GM19328 (cell line): ENCODE data around the gene OR3A1.
"Not testable (repeated sequence)": the region's sequence is repeated elsewhere in the genome, so short reads cannot be mapped to it uniquely, and the experiment has no call there.

Source experiments
- ATAC-seq: cut with Tn5 transposase; IDR thresholded peaks from one replicate; pipeline ENCODE4 v1.9.1; 2021; ENCODE audit warnings: mild to moderate bottlenecking, moderate library complexity; ENCODE audit not compliant: unreplicated experiment

The OR3A1 gene, protein sequence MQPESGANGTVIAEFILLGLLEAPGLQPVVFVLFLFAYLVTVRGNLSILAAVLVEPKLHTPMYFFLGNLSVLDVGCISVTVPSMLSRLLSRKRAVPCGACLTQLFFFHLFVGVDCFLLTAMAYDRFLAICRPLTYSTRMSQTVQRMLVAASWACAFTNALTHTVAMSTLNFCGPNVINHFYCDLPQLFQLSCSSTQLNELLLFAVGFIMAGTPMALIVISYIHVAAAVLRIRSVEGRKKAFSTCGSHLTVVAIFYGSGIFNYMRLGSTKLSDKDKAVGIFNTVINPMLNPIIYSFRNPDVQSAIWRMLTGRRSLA

DNA sequence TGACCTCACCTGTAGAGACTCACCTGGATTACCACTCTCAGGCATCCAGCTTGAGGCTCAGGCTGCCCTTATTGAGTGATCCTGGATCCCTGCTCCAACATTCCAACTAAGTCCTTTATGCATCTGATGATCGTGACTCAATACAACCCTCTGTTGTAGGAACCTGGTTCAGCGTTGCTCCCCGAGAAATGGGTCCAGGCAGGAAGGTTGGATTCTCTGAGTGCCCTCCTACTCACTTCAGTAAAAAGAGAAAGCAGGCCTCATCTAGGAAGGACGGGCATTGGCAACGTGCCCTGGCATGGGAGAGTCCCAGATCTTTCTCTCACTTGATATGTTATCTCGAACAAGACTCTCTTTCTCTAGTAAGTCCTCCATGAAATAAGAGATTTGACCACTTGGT, at the start of gene OR3A1:
TSS of gene OR3A1 (minus strand) at position 101 of the 400 bp plus-strand sequence. CDS start 5,778 bp downstream, outside the sequence.
- no peak for ATAC-seq

DNA sequence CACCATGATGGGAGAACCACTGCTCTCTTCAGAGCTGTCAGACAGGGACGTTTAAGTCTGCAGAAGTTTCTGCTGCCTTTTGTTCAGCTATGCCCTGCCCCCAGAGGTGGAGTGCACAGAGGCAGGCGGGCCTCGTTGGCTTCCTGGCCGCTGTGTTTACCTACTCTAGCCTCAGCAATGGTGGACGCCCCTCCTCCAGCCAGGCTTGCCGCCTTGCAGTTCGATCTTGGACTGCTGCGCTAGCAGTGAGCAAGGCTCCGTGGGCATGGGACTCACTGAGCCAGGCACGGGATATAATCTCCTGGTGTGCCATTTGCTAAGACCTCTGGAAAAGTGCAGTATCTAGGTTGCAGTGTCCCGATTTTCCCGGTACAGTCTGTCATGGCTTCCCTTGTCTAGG, 44.6 kb upstream of the OR3A1 start:
- ATAC-seq, result not testable (repeated sequence)

DNA sequence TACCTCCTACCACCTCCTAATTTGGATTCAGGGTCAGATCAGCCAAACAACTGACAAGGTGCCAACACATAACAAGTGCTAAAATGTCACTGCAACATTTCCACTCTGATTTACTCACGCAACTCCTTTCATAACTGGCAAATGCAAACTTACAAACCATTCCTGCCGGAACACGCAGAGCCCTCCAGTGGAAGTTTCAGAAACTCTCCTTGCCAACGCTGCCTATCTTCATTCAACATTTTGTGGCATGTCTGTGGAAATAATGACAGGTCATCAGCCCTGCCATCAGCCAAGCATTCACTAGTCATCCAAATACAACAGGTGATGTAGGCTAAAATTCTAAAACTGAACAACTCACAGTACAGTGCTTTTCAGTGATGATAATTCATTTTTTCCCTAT, 37.7 kb upstream of the OR3A1 start:
- ATAC-seq, result no peak

DNA sequence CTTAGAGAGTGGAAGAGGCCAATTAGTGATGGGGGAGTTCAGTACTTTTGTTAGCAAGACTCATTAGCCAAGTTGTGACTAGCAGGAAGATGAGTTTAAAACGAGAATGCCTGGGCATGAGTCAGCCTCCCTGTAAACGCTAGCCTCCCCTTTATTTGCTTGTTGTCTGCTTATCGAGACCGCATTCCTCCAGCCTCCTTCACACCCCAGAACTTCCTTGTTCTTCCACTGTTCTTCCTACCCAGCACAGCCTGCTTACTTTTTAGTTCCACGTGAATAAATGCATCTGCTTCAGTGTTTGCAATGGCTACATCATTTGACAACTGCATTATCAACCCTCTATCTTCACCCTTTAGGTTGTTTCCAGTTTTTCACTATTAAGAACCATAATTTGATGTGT, 20.2 kb upstream of the OR3A1 start:
- no peak for ATAC-seq

DNA sequence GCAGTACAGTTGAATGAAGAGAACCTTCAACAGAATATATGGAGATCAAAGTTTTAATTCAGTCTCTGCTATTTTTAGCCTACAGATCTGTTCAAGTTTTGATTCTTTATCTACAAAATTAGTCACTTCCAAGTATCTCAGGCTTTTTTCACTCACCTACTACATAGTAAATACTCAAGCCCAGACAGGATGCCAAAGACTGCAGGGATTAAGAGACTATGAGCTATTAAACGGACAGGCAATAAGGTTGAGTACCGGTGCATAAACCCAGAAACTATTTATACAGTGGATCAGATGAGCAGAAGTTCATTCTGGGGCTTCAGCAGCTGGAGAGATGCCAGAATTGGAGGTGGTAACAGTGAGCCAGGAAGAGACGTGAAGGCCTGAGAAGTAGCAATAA, 18.7 kb upstream of the OR3A1 start:
- ATAC-seq, result no peak

DNA sequence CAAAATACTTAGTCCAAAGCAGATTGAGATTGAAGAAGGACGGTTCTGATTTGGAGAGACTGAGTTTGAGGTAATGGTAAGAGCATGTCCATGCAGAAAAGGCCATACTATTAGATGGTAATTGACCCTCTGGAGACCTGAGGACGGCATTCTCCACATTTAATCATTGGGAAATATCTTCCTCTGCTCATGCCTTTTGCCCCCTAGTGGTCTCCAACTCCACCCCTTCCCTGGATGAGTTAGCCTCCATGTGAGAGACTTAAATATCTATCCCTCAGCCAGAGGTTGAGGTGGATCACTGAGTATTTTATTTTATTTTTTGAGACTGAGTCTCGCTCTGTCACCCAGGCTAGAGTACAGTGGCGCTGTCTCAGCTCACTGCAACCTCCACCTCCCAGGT, 10.4 kb upstream of the OR3A1 start:
- ATAC-seq, result no peak

DNA sequence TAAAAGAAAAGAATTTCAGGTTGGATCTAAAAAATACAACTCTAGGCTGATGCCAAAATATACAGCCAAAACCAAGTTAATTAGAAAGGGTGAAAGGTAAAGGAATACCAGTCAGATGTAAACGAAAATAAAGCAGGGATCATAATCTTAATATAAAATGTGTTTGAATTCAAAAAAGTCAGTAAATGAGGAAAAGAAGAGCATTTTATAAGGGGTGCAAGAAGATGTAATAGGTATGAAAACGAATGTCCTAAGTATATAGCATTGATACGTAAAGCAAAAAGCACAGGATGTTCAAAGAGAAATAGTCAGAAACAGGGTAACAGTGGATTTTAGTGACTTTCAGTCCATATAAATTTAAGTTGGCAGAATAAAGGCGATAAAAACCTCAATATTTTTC, 2.5 kb downstream of the OR3A1 start:
- no peak for ATAC-seq

DNA sequence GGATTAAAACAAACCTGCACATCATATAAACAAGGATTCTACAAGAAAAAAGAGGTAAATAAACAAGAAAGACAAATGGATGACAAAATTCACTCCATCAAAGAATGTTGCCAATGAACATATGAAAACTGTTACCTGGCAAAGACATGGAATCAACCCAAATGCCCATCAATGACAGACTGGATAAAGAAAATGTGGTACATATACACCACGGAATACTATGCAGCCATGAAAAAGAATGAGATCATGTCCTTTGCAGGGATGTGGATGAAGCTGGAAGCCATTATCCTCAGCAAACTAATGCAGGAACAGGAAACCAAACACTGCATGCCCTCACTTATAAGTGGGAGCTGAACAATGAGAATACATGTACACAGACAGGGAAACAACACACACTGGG, 4.6 kb downstream of the OR3A1 start:
- not testable (repeated sequence) for ATAC-seq

DNA sequence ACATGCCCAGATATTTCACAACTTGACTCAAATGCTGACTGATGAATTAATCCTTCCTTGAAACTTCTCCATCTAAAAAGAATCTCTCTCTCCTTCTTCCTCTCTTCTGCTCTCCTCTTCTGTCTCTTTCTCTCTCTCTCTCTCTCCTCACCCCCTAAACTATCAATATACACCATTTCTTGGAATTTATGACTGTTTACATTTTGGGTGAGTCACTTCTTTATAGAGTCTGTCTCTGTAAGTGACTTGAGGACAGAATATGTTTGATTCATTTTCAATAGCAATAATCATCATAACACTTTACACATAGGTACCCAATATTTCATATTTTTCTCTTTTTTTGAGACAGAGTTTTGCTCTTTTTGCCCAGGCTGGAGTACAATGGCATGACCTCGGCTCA, 15.3 kb downstream of the OR3A1 start:
- ATAC-seq, result no peak

DNA sequence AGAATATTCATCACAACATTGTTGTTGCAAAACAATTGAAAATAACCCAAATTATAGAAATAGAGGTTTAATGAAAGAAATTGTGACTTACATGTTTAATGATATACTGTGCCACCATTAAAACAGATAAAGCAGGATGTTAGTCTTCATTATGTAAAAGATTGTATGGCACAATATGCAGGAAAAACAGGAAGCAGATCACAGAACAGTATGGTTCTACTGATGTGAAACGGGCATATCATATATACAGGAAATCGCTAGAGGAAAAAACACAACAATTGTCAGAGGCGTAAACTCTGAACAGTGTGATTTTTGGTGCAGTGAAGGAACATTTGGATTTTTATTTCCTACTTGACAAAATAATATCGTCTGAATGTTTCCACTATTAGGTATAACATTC, 22.0 kb downstream of the OR3A1 start:
- no peak for ATAC-seq

DNA sequence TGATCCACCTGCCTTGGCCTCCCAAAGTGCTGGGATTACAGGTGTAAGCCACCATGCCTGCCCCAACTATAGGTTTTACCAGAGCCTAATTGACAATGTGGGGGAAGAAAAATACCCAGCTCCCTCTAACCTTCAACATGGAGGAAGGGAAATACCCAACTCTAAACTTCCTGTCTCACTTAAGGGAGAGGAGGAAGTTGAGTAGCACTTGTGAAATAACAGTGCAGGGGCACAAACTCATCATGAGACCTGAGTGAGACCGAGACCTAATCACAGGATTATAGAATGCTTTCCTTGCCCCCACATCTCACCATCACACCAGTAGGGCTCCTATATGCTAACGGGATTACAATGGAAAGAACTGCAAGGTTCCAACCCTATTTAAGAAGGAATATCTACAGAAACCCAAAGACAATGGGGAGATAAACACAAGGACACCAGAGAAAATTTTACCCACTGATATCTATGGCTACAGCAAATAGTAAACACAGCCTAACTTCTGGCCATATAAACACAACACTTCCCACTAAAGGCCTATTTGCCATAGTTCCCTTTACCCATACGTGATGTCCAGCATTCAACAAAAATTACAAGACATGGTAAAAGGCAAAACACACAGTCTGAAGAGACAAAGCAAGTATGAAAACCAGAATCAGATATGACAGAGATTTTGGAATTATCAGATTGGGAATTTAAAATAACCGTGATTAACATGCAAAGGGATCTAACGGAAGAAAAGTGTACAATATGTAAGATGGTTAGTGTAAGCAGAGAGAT, 26.9 kb downstream of the OR3A1 start:
- ATAC-seq, result no peak

DNA sequence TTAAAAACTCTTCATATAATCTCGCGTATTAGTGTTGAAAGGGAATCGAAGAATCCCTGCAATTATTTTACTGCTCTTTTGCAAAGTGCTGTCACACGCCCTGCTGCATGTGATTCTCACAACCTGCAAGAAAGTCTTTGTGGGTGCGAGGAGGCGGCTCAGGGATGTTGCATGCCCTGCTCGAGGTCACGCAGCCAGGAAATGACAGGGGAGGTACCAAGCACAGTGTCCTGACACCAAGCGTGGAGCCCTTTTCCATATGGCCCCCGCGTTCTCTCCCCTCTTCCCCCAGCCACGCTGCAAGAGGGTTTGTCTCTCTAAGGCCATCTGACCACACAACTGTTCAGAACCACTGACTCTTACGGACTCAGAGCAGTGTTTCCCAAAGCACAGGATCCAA, 37.6 kb downstream of the OR3A1 start:
- no peak for ATAC-seq

DNA sequence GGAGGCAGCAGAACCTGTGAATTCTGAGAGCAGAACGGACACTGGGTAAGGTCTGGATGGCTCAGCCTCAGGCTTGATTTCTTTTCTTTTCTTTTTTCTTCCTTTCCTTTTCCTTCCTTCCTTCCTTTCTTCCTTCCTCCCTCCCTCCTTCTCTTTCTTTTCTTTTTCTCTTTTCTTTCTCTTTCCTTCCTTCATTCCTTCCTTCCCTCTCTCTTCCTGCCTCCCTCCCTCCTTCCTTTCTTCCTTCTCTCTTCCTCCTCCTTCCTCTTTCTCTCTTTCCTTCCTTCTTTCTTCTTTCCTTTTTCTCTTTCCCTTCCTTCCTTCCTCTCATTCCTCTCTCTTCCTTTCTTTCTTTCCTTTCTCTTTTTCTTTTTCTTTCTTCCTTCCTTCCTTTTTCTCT, 38.0 kb downstream of the OR3A1 start:
- no peak for ATAC-seq

DNA sequence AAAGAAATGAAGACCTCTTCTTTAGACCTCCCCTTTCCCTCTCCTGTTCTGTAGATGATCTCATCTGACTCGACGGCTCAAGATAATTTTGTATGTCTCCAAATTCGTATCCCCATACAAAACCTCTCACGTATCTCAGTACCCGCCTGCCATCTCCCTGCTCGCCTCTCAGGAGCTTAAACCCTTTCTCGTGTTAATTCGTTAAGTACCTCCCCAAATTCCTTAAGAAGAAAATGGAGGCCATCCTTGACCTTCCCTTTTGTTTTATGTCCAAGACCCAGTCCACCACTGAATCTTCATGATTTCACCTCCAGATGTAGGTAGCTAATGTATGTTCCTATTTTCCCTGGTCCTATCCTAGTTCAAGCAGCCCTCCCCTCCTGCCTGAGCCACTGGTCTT, 41.6 kb downstream of the OR3A1 start:
- no peak for ATAC-seq

DNA sequence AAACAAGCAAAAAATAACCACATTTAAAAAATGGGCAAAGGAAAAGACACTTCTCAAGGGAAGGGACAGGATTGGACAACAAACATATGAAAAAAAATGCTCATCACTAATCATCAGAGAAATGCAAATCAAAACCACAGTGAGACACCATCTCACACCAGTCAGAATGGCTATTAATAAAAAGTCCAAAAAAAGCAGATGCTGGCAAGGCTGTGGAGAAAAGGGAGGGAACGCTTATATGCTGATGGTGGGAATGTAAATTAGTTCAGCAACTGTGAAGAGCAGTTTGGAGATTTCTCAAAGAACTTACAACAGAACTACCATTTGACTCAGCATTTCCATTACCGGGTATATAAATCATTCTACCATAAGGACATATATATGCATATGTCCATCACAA, 49.1 kb downstream of the OR3A1 start:
- not testable (repeated sequence) for ATAC-seq

DNA sequence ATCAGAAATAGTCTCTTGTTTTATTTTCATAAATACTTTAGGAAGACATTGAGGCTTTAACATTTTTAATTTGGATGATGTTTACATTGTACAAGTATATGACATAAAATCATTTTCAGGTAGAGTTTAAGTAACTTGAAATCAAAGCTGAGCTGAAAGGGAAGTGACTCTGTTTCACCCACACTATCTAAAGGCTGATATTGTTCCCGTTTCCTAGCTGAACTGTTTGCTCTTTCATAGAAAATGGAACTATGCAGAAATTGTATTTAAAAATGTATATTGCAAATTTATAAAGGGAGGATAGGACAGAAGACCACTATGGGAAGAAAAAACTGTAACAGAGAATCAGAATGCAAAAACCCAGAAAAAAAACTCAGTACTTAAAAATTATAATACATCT, 53.3 kb downstream of the OR3A1 start:
- ATAC-seq, result not testable (repeated sequence)

DNA sequence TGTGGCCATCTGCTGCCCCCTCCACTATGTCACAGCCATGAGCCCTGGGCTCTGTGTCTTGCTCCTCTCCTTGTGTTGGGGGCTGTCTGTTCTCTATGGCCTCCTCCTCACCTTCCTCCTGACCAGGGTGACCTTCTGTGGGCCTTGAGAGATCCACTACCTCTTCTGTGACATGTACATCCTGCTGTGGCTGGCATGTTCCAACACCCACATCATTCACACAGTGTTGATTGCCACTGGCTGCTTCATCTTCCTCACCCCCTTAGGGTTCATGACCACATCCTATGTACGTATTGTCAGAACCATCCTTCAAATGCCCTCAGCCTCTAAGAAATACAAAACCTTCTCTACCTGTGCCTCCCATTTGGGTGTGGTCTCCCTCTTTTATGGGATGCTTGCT, 57.1 kb downstream of the OR3A1 start:
- not testable (repeated sequence) for ATAC-seq
